ENCODE results near the gene CTSK.
"Not testable (repeated sequence)": the region's sequence is repeated elsewhere in the genome, so short reads cannot be mapped to it uniquely, and the experiment has no call there.

The CTSK gene

GRCh38 chr1:150815871-150816270, 7.8 kb upstream of the CTSK start:
- no peak for TF ChIP-seq GATA1 (IDR thresholded peaks at IDR 0.05; ENCODE audit: low read depth, low read length)
- TF ChIP-seq POLR2A (IDR thresholded peaks at IDR 0.05; ENCODE audit: low read length) = no peak

GRCh38 chr1:150813028-150813707, 5.1 kb upstream of the CTSK start:
- peak; percentile 58 to 62 for DNase-seq
- TF ChIP-seq POLR2A (IDR thresholded peaks at IDR 0.05; ENCODE audit: low read length) = no peak
- TF ChIP-seq GATA1 (IDR thresholded peaks at IDR 0.05; ENCODE audit: low read depth, low read length) = no peak

More at GRCh38 chr1:150815871-150816270, 7.8 kb upstream of the CTSK start:
- no peak for DNase-seq

GRCh38 chr1:150810958-150811659, 3.0 kb upstream of the CTSK start:
- DNase-seq = no peak
- TF ChIP-seq GATA1 (IDR thresholded peaks at IDR 0.05; ENCODE audit: low read depth, low read length) (no peak), POLR2A (IDR thresholded peaks at IDR 0.05; ENCODE audit: low read length) (no peak)

- TF ChIP-seq POLR2A (IDR thresholded peaks at IDR 0.05; ENCODE audit: low read length) (no peak), GATA1 (IDR thresholded peaks at IDR 0.05; ENCODE audit: low read depth, low read length) (no peak)
- no peak for DNase-seq
These were observed 1.6 kb upstream of the CTSK start for GRCh38 chr1:150809651-150810050.

GRCh38 chr1:150808846-150809245, 786 bp upstream of the CTSK start:
- DNase-seq = no peak
- TF ChIP-seq GATA1 (IDR thresholded peaks at IDR 0.05; ENCODE audit: low read depth, low read length) = no peak
- TF ChIP-seq POLR2A (IDR thresholded peaks at IDR 0.05; ENCODE audit: low read length) = no peak

- DNase-seq = no peak
- no peak for TF ChIP-seq POLR2A (IDR thresholded peaks at IDR 0.05; ENCODE audit: low read length)
- no peak for TF ChIP-seq GATA1 (IDR thresholded peaks at IDR 0.05; ENCODE audit: low read depth, low read length)
These were observed 624 bp downstream of the CTSK start for GRCh38 chr1:150807249-150808023.

- TF ChIP-seq GATA1 (IDR thresholded peaks at IDR 0.05; ENCODE audit: low read depth, low read length) (no peak), POLR2A (IDR thresholded peaks at IDR 0.05; ENCODE audit: low read length) (no peak)
- no peak for DNase-seq
These were observed 2.2 kb downstream of the CTSK start for GRCh38 chr1:150805899-150806298.

- DNase-seq = no peak
- TF ChIP-seq GATA1 (IDR thresholded peaks at IDR 0.05; ENCODE audit: low read depth, low read length) = no peak
These were observed 3.4 kb downstream of the CTSK start for GRCh38 chr1:150804671-150805070.

GRCh38 chr1:150799089-150799488, 9.0 kb downstream of the CTSK start:
- TF ChIP-seq GATA1 (IDR thresholded peaks at IDR 0.05; ENCODE audit: low read depth, low read length) (no peak), POLR2A (IDR thresholded peaks at IDR 0.05; ENCODE audit: low read length) (no peak)
- no peak for DNase-seq

GRCh38 chr1:150798525-150798924, 9.5 kb downstream of the CTSK start:
- no peak for TF ChIP-seq GATA1 (IDR thresholded peaks at IDR 0.05; ENCODE audit: low read depth, low read length)
- no peak for TF ChIP-seq POLR2A (IDR thresholded peaks at IDR 0.05; ENCODE audit: low read length)
- DNase-seq = no peak

- DNase-seq = no peak
- no peak for TF ChIP-seq GATA1 (IDR thresholded peaks at IDR 0.05; ENCODE audit: low read depth, low read length)
- TF ChIP-seq POLR2A (IDR thresholded peaks at IDR 0.05; ENCODE audit: low read length) = no peak
These were observed 11.7 kb downstream of the CTSK start for GRCh38 chr1:150796374-150796773.

- DNase-seq = not testable (repeated sequence)
These were observed 14.3 kb downstream of the CTSK start for GRCh38 chr1:150793778-150794177.

GRCh38 chr1:150793221-150793620, 14.8 kb downstream of the CTSK start:
- TF ChIP-seq GATA1 (IDR thresholded peaks at IDR 0.05; ENCODE audit: low read depth, low read length) (no peak), POLR2A (IDR thresholded peaks at IDR 0.05; ENCODE audit: low read length) (no peak)
- DNase-seq = no peak

- DNase-seq = no peak
- no peak for TF ChIP-seq POLR2A (IDR thresholded peaks at IDR 0.05; ENCODE audit: low read length)
- TF ChIP-seq GATA1 (IDR thresholded peaks at IDR 0.05; ENCODE audit: low read depth, low read length) = no peak
These were observed 16.5 kb downstream of the CTSK start for GRCh38 chr1:150791585-150791984.

Measured in erythroblast (primary cell).